OCI-LY7 (cell line): Measurements from ENCODE around the gene MEI4.

Experiments
- EZH2phosphoT487 ChIP-seq: fragments of 200-600 bp; sonication (generic); IDR thresholded peaks from 2 replicates; pipeline ENCODE4 v1.6.1; 2018; ENCODE audit warnings: low read depth, borderline replicate concordance, mild to moderate bottlenecking, mixed run types, antibody characterized with exemption, low read length, moderate library complexity, mixed read lengths
- TF ChIP-seq, protein P1 (sequence below): fragments of 200-600 bp; sonication (generic); conservative IDR thresholded peaks from 2 replicates; pipeline ENCODE4 v1.5.1; 2014; ENCODE audit warnings: mild to moderate bottlenecking, antibody characterized with exemption, low read length, moderate library complexity, mixed read lengths

DNA sequence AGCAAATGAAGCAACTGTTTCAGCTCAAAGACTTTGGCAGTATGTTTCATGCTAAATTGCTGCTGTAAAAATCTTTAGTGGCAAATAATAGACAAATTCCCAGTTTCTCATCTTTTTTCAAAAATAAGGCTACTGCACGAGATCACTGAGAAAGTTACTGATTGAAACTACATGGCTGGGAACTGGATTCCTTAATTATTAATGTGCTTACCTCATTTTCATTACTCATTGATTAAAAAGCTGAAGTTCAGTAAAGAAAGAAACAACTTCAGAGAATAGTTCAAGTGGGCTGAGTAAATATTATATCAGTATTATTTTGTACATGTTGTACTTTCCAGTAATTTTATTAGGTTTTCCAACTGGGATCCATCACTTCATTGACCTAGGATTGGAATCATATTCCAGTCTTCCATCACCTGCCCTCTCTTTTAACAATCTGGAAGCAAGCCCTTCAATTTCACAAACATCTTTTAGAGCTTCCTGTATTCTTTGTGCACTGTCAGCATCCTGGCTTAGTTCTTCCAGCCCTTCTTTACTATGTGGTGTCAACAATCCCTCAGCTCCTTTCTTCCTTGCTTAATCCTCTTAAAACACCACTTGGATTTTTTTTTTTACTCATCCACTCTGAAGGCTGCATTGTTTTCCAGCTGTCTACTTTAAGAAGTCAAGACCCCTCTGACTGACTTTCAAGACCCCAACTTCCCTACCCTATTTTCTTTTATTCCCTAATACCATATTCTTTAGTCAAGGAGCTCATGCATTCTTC, 4.3 kb downstream of the MEI4 start:
- no peak for TF ChIP-seq EZH2phosphoT487
- TF ChIP-seq, protein P1, sequence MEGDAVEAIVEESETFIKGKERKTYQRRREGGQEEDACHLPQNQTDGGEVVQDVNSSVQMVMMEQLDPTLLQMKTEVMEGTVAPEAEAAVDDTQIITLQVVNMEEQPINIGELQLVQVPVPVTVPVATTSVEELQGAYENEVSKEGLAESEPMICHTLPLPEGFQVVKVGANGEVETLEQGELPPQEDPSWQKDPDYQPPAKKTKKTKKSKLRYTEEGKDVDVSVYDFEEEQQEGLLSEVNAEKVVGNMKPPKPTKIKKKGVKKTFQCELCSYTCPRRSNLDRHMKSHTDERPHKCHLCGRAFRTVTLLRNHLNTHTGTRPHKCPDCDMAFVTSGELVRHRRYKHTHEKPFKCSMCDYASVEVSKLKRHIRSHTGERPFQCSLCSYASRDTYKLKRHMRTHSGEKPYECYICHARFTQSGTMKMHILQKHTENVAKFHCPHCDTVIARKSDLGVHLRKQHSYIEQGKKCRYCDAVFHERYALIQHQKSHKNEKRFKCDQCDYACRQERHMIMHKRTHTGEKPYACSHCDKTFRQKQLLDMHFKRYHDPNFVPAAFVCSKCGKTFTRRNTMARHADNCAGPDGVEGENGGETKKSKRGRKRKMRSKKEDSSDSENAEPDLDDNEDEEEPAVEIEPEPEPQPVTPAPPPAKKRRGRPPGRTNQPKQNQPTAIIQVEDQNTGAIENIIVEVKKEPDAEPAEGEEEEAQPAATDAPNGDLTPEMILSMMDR: no peak
